Right lobe of liver (tissue), 6 donors: ENCODE results near the gene FCRL5. TPM values are rescaled to one million over a fixed set of nuclear protein-coding genes. Genes with fewer than 3 reads are reported as not detected.
"Not testable (repeated sequence)": the region's sequence is repeated elsewhere in the genome, so short reads cannot be mapped to it uniquely, and the experiment has no call there.

Source experiments
- ATAC-seq, 4 donors: fragments of 200-7000 bp; cut with Tn5 transposase; one replicate each; pipeline ENCODE4 v1.9.1; 2020; ENCODE audit warnings: mild to moderate bottlenecking in 4 of 4, moderate library complexity in 4 of 4
- DNase-seq, 3 donors: peaks; one replicate each; pipeline ENCODE4 v3.0.0-alpha.2; 2020
- H3K27ac ChIP-seq, 3 donors: fragments of 200-600 bp; one replicate each; pipeline ENCODE4 v1.8.0; 2022
- H3K27me3 ChIP-seq, 2 donors: fragments of 200-600 bp; one replicate each; pipeline ENCODE4 v1.8.0; 2022
- H3K36me3 ChIP-seq, 4 donors: fragments of 200-600 bp; sonication (generic) in 1 of 4; one replicate each; pipeline versions ENCODE4 v1.5.1 to v1.8.0; 2017 to 2022; ENCODE audit warnings: control low read depth in 1 of 4
- H3K4me1 ChIP-seq, 4 donors: fragments of 200-600 bp; sonication (generic) in 1 of 4; one replicate each; pipeline versions ENCODE4 v1.5.1 to v1.8.0; 2017 to 2022; ENCODE audit warnings: control low read depth in 1 of 4
- H3K4me3 ChIP-seq, 3 donors: fragments of 200-600 bp; one replicate each; pipeline ENCODE4 v1.8.0; 2022
- H3K9me3 ChIP-seq, 4 donors: fragments of 200-600 bp; sonication (generic) in 1 of 4; one replicate each; pipeline versions ENCODE4 v1.5.1 to v1.8.0; 2017 to 2022; ENCODE audit warnings: control low read depth in 1 of 4
- POLR2A ChIP-seq: fragments of 450-650 bp; IDR thresholded peaks from one replicate; pipeline ENCODE4 v1.6.1; 2017; ENCODE audit warnings: antibody characterized with exemption, mild to moderate bottlenecking
- WGBS: methylation state at CpG from one replicate; pipeline ENCODE4 v1.1.6; 2018; ENCODE audit warnings: low coverage, low lambda C conversion rate; ENCODE audit not compliant: insufficient coverage; ENCODE audit errors: missing lambda C conversion rate; 5-methylcytosine and 5-hydroxymethylcytosine counted together
- intact Hi-C, 2 donors: fragments of 100-400 bp; cut with DNase I; formaldehyde crosslinking; loops; one replicate each; pipeline versions ENCODE4 v1.11.2 to v1.14.1; 2022
- total RNA-seq, 6 experiments: library from RNA; depleted of rRNA in 2 of 6; stranded (reverse); fragments of >200 nt in 2 of 6; fragmentation: NEBNext Ultra II Directional in 3 of 6; extraction: Animal tissue kit (Norgen Biotek cat#: 25700) in 3 of 6; gene quantifications; one replicate each; pipeline versions ENCODE4 v1.1.0 to v1.2.4, GENCODE V29; 2016 to 2023
- TF ChIP-seq, protein P1 (sequence below), 4 donors: fragments of 200-600 bp in 3 of 4; fragments of 450-650 bp in 1 of 4; IDR thresholded peaks; one replicate each; pipeline versions ENCODE4 v1.5.1 to v1.8.0; 2016 to 2022; ENCODE audit warnings: antibody characterized with exemption in 4 of 4, mild to moderate bottlenecking in 2 of 4
- donor health status: DM: no; HTN: yes; CAD: no.
- donor health status: DM: no; HTN: no; CAD: no.
- donor health status: DM: no; HTN: no; CAD: no.
- donor health status: DM: no; HTN: yes; CAD: no.
- donor health status: DM: no; HTN: yes; CAD: no.

The FCRL5 gene
- total RNA-seq, 6 experiments from 2014 or later: 0.15 to 0.61 (median 0.29) TPM

DNA sequence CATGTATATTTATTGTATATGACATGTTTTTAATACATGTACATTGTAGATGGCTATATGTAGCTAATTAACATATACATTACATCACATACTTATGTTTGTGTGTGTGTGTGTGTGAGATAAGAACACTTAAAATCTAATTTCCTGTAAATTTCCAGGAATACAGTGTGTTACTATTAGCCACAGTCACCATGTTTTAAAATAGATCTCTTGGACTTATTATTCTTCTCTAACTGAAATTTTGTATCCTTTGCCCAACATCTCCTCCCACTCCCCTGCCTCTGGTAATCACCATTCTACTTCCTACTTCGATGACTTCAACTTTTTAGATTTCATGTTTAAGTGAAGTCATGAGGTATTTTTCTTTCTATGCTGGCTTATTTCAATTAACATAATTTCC is 64.8 kb downstream of the FCRL5 start:
- intact Hi-C loops: loop anchor here in 1 of 2 donors (5.0 kb wide), 1 partner anchor 120 kb away; no protein-coding TSS in a partner anchor
- TF ChIP-seq, protein P1, sequence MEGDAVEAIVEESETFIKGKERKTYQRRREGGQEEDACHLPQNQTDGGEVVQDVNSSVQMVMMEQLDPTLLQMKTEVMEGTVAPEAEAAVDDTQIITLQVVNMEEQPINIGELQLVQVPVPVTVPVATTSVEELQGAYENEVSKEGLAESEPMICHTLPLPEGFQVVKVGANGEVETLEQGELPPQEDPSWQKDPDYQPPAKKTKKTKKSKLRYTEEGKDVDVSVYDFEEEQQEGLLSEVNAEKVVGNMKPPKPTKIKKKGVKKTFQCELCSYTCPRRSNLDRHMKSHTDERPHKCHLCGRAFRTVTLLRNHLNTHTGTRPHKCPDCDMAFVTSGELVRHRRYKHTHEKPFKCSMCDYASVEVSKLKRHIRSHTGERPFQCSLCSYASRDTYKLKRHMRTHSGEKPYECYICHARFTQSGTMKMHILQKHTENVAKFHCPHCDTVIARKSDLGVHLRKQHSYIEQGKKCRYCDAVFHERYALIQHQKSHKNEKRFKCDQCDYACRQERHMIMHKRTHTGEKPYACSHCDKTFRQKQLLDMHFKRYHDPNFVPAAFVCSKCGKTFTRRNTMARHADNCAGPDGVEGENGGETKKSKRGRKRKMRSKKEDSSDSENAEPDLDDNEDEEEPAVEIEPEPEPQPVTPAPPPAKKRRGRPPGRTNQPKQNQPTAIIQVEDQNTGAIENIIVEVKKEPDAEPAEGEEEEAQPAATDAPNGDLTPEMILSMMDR (IDR thresholded peaks at IDR 0.05): no peak
- no peak for TF ChIP-seq POLR2A

DNA sequence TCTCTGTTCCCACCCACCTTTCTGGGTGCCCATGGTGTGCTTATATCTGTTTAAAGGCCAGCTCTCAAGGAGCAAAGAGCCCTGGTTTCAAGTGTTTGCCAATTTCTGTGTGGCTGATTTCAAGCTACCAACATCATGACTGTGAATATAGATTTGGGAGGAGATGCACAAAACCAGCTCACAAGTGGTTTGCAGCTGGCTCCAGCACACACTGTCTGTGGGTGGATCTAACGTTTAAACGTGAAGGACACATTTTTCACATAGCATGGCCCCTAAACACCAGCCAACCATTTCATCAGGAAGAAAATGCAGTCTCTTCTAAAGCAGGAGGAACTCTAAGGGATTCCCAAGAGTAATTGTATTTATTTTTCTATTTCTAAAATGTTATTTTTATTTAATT is 65.2 kb downstream of the FCRL5 start:
- intact Hi-C loops: loop anchor here in 1 of 2 donors (5.0 kb wide), 1 partner anchor 120 kb away; no protein-coding TSS in a partner anchor
- WGBS: 15% methylated on average over 2 of the region's 2 CpGs
- H3K36me3 ChIP-seq: no peaks in the 10 kb centered on the region
- ATAC-seq (no peak), DNase-seq (no peak)
- TF ChIP-seq, protein P1 (IDR thresholded peaks at IDR 0.05): no peak
- TF ChIP-seq POLR2A: no peak
- no peaks in the 10 kb centered on the region for H3K9me3 ChIP-seq
- no peak overlapping the region for H3K27ac ChIP-seq
- no peaks in the 10 kb centered on the region for H3K27me3 ChIP-seq
- no peaks in the 10 kb centered on the region for H3K4me1 ChIP-seq
- no peak overlapping the region for H3K4me3 ChIP-seq

More for the DNA sequence above, 64.8 kb downstream of the FCRL5 start:
- no peak for DNase-seq
- H3K9me3 ChIP-seq: no peaks in the 10 kb centered on the region
- no peaks in the 10 kb centered on the region for H3K4me1 ChIP-seq
- no peak overlapping the region for H3K27ac ChIP-seq
- no peaks in the 10 kb centered on the region for H3K27me3 ChIP-seq
- no peak overlapping the region for H3K4me3 ChIP-seq
- WGBS: 33% methylated on average over 1 of the region's 1 CpG
- H3K36me3 ChIP-seq: no peaks in the 10 kb centered on the region
- no peak for ATAC-seq

DNA sequence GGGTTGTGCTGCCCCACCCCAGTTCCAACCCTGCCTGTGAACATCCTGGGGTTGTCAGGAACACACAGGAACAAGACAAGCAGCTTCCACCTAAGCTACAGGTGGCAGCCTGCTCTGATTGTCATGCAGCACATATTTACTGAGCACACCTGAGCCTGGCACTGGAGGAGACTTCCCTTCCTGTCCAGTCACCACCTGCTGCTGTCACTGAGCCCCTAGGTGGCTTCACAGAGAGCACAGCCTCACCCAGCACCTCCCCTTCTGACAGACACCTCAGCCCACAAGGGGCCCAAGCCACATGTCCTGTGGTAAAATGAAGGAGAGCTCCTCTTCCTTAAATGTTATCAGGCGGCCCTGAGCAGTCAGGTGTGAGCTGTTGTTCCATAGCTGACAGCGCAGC is 65.9 kb downstream of the FCRL5 start:
- H3K36me3 ChIP-seq, H3K9me3 ChIP-seq, DNase-seq, ATAC-seq, H3K27ac ChIP-seq, H3K4me1 ChIP-seq, H3K4me3 ChIP-seq, H3K27me3 ChIP-seq: not testable (repeated sequence)
- intact Hi-C loops: loop anchor here in 1 of 2 donors (5.0 kb wide), 1 partner anchor 119 kb away; no protein-coding TSS in a partner anchor
- 80% methylated on average over 1 of the region's 2 CpGs for WGBS

DNA sequence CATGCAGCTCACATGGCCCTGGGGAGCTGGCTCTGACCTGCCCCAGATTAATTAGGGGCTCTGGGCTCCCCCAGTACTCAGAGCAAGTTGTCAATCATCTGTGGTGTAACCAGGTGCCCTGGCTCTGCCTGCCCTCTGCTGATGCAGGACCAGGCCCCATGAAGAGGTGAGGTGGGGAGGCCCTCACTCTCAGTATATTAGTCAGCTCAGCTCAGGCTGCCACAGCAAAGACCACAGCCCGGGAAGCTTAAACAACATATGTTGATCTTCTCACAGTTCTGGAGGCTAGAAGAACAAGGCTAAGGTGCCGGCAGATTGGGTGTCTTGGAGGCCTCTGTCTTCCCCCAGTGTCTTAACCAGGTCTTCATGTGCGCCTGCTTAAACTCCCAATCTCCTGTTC is 66.5 kb downstream of the FCRL5 start:
- ATAC-seq: no peak
- Histone ChIP-seq H3K4me1 (no peaks in the 10 kb centered on the region), H3K27ac (no peak overlapping the region), H3K9me3 (no peaks in the 10 kb centered on the region), H3K27me3 (no peaks in the 10 kb centered on the region), H3K36me3 (no peaks in the 10 kb centered on the region), H3K4me3 (no peak overlapping the region)
- WGBS: no CpG with 5 or more reads among the region's 3 CpGs
- intact Hi-C loops: loop anchor here in 1 of 2 donors (5.0 kb wide), 1 partner anchor 118 kb away; no protein-coding TSS in a partner anchor
- no peak for DNase-seq
- TF ChIP-seq, protein P1 (IDR thresholded peaks at IDR 0.05): no peak
- TF ChIP-seq POLR2A: no peak

DNA sequence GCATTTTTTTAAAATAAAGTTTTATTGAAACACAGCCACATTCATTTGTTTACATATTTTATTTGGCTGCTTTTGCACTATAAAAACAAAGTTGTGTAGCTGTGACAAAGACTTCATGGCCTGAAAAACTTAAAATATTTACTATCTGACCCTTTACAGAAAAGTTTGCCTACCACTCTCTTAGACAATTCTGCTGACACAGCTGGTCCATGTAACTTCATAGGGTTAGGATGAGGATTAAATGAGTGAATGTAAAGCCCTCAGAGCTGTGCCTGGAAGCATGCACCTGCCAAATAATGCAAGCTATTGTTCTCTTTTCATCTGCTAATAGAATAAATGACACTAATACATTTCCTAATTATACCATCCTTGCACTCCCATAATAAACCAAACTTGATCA is 67.7 kb downstream of the FCRL5 start:
- intact Hi-C loops: no loop called here

More for the DNA sequence above, 67.7 kb downstream of the FCRL5 start:
- TF ChIP-seq, protein P1 (IDR thresholded peaks at IDR 0.05): no peak
- TF ChIP-seq POLR2A: no peak
- ATAC-seq (no peak), DNase-seq (no peak)
- Histone ChIP-seq H3K27me3 (no peaks in the 10 kb centered on the region), H3K9me3 (no peaks in the 10 kb centered on the region), H3K27ac (no peak overlapping the region), H3K4me3 (no peak overlapping the region), H3K4me1 (no peaks in the 10 kb centered on the region), H3K36me3 (no peaks in the 10 kb centered on the region)
